Measurements from ENCODE around the gene TMEM59L. TPM values are rescaled to one million over a fixed set of nuclear protein-coding genes. Genes with fewer than 3 reads are reported as not detected.

The TMEM59L gene
- total RNA-seq (ENCODE audit: low replicate concordance): 0.11 and 1.4 TPM in 2 replicates

DNA sequence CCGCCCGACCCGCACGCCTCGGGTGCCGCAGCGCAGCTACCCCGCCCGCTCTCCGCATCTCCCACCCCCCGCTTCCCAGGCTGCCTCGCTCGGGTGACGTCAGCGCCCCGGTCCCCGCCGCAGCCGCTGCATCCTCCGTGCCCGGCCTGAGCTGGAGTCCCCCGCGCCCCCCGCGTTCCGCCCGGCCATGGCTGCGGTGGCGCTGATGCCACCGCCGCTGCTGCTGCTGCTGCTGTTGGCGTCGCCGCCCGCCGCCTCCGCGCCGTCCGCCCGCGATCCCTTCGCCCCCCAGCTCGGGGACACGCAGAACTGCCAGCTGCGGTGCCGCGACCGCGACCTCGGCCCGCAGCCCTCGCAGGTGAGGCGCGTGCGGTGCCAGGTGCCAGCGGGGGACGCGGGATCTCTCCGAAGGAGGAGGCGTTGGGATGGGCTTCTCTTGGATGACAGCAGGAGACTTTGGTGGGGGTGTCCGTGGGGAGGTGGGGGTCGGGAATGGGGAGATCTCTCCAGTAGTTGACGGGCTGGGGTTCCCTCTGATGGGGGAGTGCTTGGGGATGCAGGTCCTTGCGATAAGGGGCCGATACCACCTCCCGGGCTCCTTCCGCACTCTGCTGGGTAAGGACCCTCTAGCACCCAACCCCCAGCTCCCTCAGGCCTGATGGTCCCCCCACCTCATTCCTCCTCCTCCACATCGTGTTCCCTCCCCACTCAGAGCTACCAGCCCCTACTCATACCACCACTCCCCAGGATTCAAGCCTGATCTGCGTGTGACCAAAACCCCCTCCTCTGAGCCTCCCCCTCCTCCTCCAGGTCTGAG lies at the start of gene TMEM59L:
TSS of gene TMEM59L (plus strand) at position 99 of the 817 bp plus-strand sequence. CDS start at position 188, 89 bp downstream.
- Mint-ChIP-seq H3K4me1 (peaks cover 18% of the 10 kb centered on the region), H3K9me3 (peaks cover 8% of the 10 kb centered on the region), H3K27me3 (ENCODE audit: insufficient read depth, low read depth) (peaks cover 68% of the 10 kb centered on the region), H3K27ac (no peak within 1 kb of the TSS), H3K4me3 (peak within 1 kb of the TSS; percentile 84), H3K36me3 (peaks cover 5% of the 10 kb centered on the region)
- Histone ChIP-seq H3K4me2 (peak within 1 kb of the TSS; percentile 90), H4K20me1 (ENCODE audit: low read depth) (peaks cover 48% of the 10 kb centered on the region), H3K4me3 (peak within 1 kb of the TSS; percentile 57), H3K27me3 (peaks cover 91% of the 10 kb centered on the region), H2AFZ (replicated peaks) (peak within 1 kb of the TSS; percentile 85), H3K9ac (no peak within 1 kb of the TSS), H3K9me3 (ENCODE audit: low read depth) (no peaks in the 10 kb centered on the region), H3K79me2 (ENCODE audit: low read depth) (no peaks in the 10 kb centered on the region), H3K27ac (no peak within 1 kb of the TSS), H3F3A (ENCODE audit: low read depth) (peaks cover 42% of the 10 kb centered on the region), H3K36me3 (no peaks in the 10 kb centered on the region), H3K4me1 (peaks cover 36% of the 10 kb centered on the region)
- TF ChIP-seq, protein P1, sequence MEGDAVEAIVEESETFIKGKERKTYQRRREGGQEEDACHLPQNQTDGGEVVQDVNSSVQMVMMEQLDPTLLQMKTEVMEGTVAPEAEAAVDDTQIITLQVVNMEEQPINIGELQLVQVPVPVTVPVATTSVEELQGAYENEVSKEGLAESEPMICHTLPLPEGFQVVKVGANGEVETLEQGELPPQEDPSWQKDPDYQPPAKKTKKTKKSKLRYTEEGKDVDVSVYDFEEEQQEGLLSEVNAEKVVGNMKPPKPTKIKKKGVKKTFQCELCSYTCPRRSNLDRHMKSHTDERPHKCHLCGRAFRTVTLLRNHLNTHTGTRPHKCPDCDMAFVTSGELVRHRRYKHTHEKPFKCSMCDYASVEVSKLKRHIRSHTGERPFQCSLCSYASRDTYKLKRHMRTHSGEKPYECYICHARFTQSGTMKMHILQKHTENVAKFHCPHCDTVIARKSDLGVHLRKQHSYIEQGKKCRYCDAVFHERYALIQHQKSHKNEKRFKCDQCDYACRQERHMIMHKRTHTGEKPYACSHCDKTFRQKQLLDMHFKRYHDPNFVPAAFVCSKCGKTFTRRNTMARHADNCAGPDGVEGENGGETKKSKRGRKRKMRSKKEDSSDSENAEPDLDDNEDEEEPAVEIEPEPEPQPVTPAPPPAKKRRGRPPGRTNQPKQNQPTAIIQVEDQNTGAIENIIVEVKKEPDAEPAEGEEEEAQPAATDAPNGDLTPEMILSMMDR (IDR thresholded peaks at IDR 0.05): no peak
- TF ChIP-seq EZH2 (IDR thresholded peaks at IDR 0.05) (peak; percentile 87), EZH2phosphoT487 (IDR thresholded peaks at IDR 0.05) (peak; percentile 81)
- peak; percentile 77 for DNase-seq (ENCODE audit: low spot score)

DNA sequence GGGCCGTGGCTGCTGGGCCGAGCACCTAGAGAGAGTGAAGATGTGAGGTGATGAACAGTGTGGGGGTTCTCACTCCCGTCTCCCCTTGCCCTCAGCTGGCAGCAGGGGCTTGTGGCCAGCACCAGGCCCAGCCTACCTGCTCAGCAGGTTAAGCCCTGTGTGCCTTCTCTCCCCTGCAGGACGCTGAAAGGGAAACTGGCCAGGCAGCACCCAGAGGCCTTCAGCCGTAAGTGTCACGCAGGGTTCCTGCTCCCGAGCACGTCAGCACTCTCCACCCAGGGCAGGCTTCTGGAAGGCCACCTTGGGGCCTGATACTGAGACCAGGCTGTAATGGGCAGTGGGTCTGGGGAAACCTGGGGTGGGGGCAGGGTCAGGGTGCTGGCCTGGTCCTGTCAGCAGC lies 45.7 kb upstream of the TMEM59L start:
- Histone ChIP-seq H3K36me3 (no peaks in the 10 kb centered on the region), H3F3A (ENCODE audit: low read depth) (peaks cover 24% of the 10 kb centered on the region), H4K20me1 (ENCODE audit: low read depth) (peaks cover 2% of the 10 kb centered on the region), H3K4me2 (no peak overlapping the region), H3K9ac (no peak overlapping the region), H3K79me2 (ENCODE audit: low read depth) (peaks cover 3% of the 10 kb centered on the region), H3K4me3 (no peak overlapping the region), H3K27me3 (no peaks in the 10 kb centered on the region), H3K4me1 (no peaks in the 10 kb centered on the region), H2AFZ (replicated peaks) (no peak overlapping the region), H3K27ac (no peak overlapping the region), H3K9me3 (ENCODE audit: low read depth) (no peaks in the 10 kb centered on the region)
- Mint-ChIP-seq H3K36me3 (peaks cover 22% of the 10 kb centered on the region), H3K4me1 (peaks cover 3% of the 10 kb centered on the region), H3K27ac (no peak overlapping the region), H3K4me3 (no peak overlapping the region), H3K9me3 (no peaks in the 10 kb centered on the region), H3K27me3 (ENCODE audit: insufficient read depth, low read depth) (peaks cover 2% of the 10 kb centered on the region)
- TF ChIP-seq EZH2phosphoT487 (IDR thresholded peaks at IDR 0.05) (no peak), EZH2 (IDR thresholded peaks at IDR 0.05) (no peak)
- TF ChIP-seq, protein P1 (IDR thresholded peaks at IDR 0.05): no peak
- no peak for DNase-seq (ENCODE audit: low spot score)

DNA sequence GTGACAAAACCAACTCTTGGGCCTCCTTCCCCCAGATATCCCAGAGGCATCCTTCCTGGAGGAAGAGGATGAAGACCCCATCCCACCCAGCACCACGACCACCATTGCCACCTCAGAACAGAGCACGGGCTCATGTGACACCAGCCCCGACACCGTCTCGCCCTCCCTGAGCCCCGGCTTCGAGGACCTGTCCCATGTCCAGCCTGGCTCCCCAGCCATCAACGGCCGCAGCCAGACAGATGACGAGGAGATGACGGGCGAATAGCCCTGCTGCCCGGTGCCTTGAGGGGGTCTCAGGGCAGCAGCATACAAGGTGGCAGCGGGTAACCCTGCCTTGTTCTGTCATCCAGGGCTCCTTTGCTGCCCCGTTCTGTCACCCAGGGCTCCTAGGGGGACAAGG lies 44.3 kb upstream of the TMEM59L start:
- no peak overlapping the region for H3K4me3 ChIP-seq

More for the DNA sequence above, 44.3 kb upstream of the TMEM59L start:
- H3F3A ChIP-seq (ENCODE audit: low read depth): peaks cover 24% of the 10 kb centered on the region
- H3K9me3 ChIP-seq (ENCODE audit: low read depth): no peaks in the 10 kb centered on the region
- H3K4me2 ChIP-seq: no peak overlapping the region
- no peak for DNase-seq (ENCODE audit: low spot score)
- H3K36me3 Mint-ChIP-seq: peaks cover 22% of the 10 kb centered on the region
- H3K36me3 ChIP-seq: no peaks in the 10 kb centered on the region
- H3K27me3 ChIP-seq: no peaks in the 10 kb centered on the region
- no peak overlapping the region for H2AFZ ChIP-seq (replicated peaks)
- peaks cover 13% of the 10 kb centered on the region for H3K4me1 Mint-ChIP-seq
- H3K9ac ChIP-seq: no peak overlapping the region
- H4K20me1 ChIP-seq (ENCODE audit: low read depth): peaks cover 16% of the 10 kb centered on the region
- no peak overlapping the region for H3K27ac ChIP-seq
- peaks cover 17% of the 10 kb centered on the region for H3K79me2 ChIP-seq (ENCODE audit: low read depth)
- TF ChIP-seq EZH2 (IDR thresholded peaks at IDR 0.05) (no peak), EZH2phosphoT487 (IDR thresholded peaks at IDR 0.05) (no peak)
- TF ChIP-seq, protein P1 (IDR thresholded peaks at IDR 0.05): no peak
- no peaks in the 10 kb centered on the region for H3K9me3 Mint-ChIP-seq
- H3K27me3 Mint-ChIP-seq (ENCODE audit: insufficient read depth, low read depth): peaks cover 7% of the 10 kb centered on the region
- peaks cover 9% of the 10 kb centered on the region for H3K4me1 ChIP-seq
- H3K27ac Mint-ChIP-seq: no peak overlapping the region
- H3K4me3 Mint-ChIP-seq: no peak overlapping the region

All from neural progenitor cell (in vitro differentiated cells).